Endothelial cell of hepatic sinusoid (primary cell): ENCODE measurements around the gene SLC38A1.
"Not testable (repeated sequence)": the region's sequence is repeated elsewhere in the genome, so short reads cannot be mapped to it uniquely, and the experiment has no call there.

Source experiments
- in situ Hi-C: cut with HindIII; loops from 2 replicates; pipeline ENCODE4 v1.10.0; 2017; ENCODE audit warnings: low sequenced_read_pairs

The SLC38A1 gene

DNA sequence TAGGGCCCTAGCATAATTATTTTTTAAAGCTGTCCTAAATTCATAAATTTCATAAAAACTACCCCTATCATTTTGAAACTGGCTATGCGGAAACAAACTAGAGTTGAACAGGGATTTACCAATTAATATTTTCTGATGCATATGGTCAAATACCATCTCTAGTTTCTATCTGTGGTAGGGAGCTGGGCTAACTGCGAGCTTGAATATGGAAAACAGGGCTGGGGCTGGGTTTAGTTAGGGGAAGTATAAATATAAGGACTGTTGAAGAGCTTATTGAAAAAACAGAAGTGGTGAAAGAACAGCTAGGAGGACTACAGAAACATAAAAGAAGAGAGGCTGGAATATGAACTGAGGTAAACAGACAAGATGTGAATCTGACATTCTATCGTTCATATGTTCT lies 91.8 kb downstream of the SLC38A1 start:
- in situ Hi-C loops, result no loop called here

DNA sequence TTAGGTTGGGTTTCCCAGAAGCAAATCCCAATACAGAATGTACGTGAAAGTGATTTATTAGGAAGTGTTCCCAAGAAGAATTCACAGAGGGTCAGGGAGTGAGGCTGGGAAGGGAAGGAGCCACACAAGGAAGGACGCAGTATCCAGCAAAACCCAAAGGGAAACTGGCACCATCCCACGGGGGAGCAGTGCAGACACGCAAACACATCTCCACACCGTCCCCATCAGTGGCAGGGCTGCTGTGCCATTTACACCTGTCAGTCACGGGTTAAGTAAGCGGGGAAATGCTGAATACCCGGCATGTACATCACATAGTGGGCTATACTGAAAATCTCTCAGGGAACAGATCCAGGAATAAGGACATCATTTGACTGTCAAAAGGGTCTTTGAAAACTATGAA lies 93.9 kb downstream of the SLC38A1 start:
- in situ Hi-C loops, result no loop called here

DNA sequence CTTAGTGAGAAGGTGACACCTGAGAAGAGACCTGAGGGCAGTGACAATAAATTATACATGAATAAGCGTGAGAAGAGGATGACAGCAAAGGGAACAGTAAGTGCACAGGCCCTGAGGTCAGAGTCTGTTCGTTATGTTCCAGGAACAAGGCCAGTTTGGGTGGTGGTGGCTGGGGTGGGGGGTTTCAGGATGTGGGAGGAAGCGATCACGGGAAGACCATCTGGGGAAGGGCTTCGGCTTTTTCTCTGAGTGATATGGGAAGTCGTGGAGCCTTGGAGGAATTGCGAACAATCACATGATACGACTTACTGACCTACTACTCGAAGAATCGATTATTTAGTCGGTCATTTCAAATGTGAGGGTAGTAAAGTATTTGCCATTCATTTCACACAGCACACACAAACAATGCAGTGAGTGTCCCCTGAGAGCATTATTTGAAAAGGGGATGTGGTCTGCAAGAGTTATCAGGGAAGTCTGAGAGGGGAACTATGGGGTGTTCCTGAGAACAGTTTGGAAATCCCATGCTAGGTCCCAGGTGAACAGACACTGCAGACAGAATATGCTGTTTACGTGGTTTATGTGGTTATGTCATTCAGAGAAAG lies 94.7 kb downstream of the SLC38A1 start:
- in situ Hi-C loops, result no loop called here

DNA sequence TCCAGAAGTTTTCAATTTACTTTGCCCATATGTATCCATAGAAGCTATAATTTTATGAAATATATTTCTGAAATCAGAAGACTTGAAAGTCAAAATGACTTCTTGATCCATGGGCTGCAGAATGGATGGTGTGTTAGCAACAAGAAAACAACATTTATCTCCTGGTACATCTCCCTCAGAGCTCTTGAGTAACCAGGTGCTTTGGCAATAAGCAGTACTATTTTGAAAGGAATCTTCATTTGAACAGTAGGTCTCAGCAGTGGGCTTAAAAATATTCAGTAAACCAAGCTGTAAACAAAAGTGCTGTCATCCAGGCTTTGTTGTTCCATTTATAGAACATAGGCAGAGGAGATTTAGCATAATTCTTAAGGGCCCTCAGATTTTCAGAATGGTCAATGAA lies 100.4 kb downstream of the SLC38A1 start:
- in situ Hi-C loops, result no loop called here

DNA sequence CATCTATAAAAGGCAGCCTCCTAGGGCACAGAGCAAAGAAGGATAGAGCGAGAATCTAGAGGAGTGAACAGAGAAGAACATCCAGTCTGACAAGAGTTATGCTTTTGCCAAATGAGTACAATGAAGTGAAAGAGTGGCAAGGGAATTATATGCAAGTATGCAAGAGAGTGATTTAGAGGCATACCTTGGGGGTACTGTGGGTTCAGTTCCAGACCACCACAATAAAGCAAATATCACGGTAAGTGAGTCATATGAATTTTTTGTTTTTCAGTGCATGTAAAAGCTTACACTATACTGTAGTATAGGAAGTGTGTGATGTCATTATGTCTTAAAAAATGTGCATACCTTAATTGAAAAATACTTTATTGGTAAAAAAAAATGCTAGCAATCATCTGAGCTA lies 101.4 kb downstream of the SLC38A1 start:
- in situ Hi-C loops, result no loop called here

DNA sequence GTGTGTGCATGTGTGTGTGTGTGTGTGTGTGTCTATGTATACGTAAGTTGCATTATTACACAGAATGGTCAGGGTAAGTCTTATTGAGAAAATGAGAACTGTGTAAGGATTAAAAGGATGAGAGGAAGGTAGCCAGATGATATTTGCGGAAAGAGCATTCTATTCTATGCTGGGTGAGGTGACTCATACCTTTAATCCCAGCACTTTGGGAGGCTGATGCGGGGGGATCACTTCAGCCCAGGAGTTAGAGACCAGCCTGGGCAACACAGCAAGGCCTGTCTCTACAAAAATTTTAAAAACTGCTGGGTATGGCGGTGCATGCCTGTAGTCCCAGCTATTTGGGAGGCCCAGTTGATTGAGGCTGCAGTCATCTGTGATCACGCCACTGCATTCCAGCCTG lies 103.7 kb downstream of the SLC38A1 start:
- in situ Hi-C loops, result no loop called here

DNA sequence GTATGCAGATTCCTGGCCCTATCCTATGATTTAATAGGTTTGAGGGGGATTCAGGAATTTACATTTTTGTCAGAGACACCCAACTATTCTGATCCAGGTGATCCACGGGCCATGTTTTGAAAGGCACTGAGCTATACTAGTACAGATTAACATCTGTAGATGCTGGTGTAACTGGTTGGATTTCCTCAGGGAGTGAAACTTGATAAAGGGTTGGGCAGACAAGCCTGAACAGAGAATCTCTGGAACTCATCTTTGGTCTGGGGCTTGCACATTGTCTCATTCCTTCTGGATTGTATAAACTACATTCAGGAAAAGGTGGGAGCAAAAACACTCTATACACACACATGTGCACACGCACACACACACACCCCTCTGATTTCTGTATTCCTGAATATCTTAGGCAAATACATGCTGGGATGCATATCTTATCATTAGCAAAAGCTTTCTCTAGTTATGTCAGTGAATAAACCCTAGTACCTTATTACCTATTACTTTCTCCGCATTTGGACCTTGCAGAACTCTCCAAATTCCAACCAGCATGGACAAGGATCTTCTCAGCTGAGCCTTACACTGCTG lies 104.6 kb downstream of the SLC38A1 start:
- in situ Hi-C loops, result no loop called here

DNA sequence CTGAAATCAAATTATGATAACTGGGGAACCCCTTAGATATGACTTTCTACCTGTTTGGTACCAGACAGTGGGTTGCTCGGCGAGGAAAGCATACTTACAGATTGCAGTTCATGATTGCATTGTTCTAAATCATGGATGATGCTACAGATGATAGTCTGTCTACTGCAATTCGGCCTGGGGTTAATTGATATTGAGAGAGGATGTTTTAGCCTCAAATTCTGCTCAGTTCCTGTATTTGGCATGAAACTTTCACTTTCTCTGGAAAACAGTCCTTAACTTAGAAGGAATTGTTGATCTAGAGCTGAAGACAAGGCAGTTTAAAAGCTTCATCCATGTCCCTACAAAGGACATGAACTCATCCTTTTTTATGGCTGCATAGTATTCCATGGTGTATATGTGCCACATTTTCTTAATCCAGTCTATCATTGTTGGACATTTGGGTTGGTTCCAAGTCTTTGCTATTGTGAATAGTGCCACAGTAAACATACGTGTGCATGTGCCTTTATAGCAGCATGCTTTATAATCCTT lies 106.2 kb downstream of the SLC38A1 start:
- in situ Hi-C loops, result not testable (repeated sequence)

DNA sequence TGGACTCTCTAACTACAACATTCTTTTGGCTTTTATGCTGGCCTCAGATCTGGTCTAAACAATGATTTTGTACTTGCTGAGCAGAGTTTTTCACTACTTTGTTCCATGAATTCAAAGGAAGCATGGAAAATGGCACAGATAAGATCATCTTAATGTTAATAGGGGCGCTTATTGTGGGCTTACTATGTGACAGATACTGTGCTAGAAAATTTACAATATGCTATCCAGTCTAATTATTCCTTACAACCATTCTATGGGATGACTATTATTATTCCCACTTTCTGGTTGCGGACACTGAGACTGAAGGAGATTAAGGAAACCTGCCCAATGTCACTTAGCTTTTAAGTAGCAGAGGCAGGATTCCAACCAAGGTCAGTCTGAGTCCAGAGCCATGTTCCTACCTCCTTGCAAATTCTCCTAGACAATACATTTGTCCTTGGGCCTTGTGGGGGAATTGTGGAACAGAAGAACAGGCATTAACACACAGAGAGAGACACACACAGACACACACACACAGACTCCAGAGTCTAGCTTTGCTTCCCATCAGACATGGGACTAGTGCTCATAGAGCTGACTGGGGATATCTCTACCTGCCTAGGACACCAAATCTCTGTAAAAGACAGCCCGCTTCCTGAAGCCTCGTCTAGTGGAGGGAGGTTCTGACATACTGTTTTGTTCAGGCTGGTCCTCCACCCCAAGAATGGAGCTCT lies 107.7 kb downstream of the SLC38A1 start:
- in situ Hi-C loops, result no loop called here

DNA sequence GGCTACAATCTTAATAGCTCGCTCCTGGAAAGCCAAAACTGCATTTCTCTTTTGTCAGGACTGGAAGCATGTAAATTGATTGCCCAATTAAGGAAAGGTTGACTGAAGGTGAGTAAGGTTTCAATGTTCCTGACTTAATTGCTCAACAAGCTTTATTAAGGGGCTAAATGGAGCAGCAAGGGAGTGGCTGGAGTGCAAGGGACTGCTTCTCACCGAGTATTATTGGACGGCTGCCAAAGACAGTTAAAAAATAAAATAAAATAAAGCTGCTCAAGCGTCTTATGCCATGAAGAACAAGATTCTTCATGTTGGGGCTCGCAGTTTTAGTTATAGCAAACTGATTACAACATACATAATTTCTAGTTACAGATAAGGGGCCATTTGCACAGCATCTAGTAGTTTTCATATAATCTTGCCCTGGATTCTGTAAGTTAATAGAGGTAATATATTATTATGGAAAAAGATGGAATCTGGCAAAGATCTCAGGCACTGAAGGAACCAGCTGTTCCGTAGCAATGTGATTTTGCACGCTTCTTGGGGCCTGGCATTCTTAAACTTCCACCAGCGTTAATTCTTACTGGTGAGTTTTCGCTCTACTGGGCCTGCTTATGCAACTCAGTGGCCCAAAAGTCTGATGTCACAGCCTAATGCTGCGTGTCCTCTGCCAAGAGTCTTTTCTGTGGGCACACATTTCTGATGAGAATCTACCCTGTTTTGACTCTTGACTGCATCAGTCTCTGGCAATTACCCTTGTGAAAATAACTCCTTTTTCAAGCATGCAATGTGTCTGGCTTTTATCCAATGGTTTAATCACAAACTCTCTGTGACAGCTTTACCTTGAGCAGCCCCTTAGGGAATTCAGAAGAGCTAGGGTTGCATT lies 108.5 kb downstream of the SLC38A1 start:
- in situ Hi-C loops, result no loop called here

DNA sequence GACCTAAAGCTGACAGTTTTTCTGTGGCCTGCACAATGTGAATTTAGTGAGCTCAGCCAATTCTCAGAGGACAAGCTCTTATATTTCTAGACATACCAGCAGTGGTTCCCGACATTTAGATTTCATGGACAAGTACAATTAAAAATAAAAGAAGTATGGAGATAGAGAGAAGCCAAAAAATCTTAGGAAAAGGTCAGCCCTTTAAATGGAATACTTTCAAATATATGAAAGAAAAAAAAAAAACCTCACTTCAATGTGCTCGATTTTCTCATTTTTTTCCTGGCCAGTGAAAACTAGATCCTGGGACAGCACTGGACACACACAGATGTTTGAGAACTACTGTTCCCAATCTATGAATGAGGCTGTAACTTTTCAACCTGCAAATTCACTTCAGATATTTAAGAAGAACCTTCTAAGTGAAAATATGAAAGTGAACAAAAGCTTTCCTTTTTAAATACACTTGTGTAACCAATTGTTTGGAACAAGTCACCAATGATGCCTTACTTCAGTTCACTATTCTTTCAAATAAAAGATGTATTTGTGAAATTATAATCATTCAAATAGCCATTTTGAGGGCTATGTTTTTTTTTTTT lies 109.4 kb downstream of the SLC38A1 start:
- in situ Hi-C loops, result no loop called here

DNA sequence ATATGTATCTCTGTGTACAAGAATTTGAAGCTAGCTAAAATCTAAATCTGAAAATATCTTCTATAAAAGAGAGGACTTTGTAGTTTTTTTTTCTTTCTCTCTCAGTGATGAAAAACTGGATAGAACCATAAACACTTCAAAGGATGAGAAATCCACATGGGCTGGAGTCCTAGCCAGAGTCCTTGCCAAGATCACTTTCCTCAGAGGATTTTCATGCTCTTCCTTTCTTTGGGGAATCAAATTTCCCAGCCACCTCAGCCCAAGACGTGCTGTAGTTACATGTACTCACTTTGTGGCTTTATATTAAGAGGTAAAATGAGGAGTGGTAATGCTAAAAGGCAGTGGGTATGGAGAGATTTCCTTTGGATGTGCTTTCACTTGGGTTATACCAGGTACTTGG lies 110.3 kb downstream of the SLC38A1 start:
- in situ Hi-C loops, result no loop called here

DNA sequence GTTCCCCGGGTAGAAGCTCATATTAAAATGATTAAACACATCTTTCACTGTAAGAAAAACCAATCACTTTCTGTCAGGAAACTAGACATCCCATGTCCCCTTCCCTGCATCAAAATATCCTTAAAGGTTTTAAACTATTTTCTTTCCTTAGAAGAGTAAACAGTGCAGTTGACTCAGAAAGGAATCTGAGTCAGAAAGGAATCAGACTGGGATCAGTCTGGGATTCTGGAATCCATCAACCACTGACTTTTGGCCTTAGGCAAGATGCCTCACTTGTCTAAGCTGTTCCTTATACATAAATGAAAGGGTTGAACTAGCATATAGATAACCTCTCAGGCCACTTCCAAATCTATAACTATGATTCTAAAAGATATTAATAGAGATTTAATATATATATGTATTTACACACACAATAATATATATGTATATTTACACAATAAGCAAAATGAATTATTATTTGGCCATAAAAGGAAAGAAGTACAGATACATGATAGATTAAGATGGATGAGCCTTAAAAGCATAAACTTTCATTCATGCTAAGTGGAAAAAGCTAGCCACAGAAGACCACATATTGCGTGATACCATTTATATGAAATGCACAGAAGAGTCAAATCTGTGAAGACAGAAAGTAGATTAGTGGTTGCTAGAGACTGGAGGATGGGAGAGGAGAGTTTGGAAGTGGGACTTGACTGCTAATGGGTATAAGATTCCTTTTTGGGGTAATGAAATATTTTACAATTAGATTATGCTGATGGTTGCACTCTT lies 114.4 kb downstream of the SLC38A1 start:
- in situ Hi-C loops, result no loop called here

DNA sequence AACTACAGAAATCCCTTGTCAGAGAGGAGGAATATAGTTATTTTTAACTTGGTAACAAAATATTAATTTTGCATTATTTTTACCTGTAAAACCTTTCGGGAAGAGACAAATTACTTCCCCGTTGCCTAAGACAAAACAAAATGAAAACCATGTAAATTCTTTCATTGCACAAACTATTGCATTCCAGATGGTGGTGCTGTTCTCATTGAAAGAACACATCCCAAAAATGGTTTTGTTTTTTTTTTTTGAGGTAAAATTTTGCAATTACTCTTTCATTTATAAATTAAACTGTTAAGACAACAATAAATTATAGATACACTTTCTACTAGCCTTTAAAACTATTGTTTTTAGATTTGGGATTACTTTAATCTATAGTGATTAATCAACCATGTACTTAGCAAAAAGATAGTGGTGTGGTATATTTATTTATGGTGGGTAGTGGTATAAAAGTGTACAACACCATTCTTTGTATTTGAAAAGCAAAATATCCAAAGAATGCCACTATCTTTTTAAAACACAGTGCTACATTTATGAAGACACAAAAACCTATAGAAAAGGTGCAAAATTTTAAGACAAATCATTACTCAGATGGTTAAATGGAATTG lies 115.5 kb downstream of the SLC38A1 start:
- in situ Hi-C loops, result no loop called here

DNA sequence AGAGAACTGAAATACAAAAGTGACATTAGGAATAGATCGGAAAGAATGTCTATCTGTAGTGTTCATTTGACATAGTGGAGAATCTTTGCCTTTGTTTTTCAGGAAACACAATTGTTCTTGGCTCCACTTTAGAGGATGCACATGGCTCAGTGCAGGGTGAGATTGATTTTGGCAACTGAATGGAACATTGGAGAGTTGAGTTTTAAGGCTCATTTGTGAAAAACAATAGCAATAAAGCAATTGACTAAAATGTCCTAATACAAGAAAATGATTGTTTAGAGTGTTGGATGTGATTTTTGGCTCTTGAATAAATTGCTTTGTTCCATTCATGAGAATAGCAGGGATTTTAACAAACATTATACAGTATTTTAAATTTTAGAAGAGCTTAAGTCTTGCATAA lies 116.4 kb downstream of the SLC38A1 start:
- in situ Hi-C loops, result no loop called here

DNA sequence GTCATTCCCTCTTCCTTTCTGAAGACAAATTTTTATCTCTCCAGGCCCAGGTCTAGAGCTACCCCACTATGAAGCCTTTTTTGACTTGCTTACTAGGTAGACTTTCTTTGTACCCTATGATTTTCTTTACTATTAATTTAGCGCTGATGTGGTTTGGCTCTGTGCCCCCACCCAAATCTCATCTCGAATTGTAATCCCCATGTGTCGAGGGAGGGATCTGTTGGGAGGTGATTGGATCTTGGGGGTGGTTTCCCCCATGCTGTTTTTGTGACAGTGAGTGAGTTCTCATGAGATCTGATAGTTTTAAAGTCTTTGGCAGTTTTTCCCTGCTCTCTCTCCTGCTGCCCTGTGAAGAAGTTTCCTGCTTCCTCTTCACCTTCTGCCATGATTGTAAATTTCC lies 118.1 kb downstream of the SLC38A1 start:
- in situ Hi-C loops, result no loop called here

DNA sequence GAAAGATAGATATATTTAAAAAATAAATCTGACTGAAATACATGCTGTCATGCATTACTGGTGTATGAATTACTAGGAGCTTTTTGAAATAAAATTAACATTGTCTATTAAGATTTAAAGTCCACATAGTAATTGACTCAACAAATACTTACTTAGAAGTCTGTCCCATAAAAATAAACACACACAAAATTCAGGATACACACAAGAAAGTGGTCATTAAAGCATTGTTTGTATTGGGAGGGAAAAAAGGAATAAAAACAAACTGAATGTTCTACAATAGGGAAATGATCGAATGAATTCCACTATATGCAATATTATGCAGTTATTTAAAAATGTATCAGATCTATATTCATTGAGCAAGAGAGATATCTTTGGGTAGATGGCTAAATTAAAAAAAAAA lies 118.9 kb downstream of the SLC38A1 start:
- in situ Hi-C loops, result no loop called here

DNA sequence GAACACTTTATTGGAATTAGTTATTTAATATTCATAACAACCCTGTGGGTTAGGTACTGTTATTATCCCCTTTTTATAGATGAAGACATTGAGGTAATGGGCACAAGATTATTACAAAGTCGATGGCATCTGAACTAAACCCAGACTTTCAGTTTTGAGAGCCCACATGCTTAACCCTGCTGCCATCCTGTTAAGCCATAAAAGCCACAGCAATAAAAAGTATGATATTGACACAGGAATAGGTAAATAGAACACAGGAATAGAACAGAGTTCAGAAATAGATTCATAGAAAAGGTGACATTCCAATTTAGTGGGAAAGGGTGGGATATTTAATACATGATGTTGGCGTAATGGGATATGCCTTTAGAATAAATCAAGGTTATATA lies 119.8 kb downstream of the SLC38A1 start:
- in situ Hi-C loops, result no loop called here

DNA sequence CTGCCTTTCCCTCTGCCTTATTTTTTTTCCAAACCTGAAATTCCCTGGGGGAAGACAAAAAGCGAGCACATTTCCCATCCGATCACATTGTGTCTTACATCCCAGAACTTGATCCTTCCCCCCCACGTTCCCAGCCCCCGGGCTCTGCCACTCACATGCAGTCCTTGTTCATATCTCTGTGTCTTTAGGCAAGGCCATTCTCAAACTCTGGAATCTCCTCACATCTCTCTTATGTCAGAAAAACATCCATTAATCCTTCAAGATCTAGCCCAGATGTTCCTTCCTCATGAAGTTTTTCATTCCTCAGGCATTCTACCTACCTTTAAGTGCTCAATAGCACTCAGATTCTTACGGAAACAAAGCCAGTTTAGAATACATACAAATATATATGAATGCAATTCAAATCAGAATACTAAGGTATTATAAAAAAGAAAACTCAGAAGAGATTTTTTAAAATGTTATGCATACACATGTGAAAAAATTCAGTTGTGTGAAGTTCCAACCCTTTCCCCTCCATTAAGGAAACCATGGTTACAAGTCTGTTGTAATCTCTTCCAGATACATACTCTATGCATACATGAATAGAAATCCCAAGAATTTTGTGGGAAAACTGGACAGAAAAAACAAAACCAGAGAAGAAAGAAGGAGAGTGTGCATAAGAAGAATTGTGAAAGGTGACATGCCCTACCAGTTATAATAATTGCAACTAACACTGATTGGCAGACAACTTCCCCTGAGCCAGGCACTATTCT lies 120.3 kb downstream of the SLC38A1 start:
- in situ Hi-C loops, result no loop called here
